GM10248 (cell line): ENCODE data around the gene NRROS.

ENCODE experiments used
- CTCF ChIA-PET: fragments of 300-600 bp; sonication (Branson Sonifier 250); formaldehyde crosslinking; extraction: SDS; loops from one replicate; lab custom pipeline; 2021; ENCODE audit warnings: antibody characterized with exemption; lab: Yijun Ruan, JAX
- POLR2A ChIA-PET: fragments of 350-650 bp; sonication (Branson Sonifier 250); formaldehyde crosslinking; extraction: SDS; loops from one replicate; lab custom pipeline; 2020; ENCODE audit warnings: antibody characterized with exemption; lab: Yijun Ruan, JAX
- DNase-seq: peaks from one replicate; pipeline ENCODE4 v3.0.0; 2012; ENCODE audit errors: extremely low spot score
- TF ChIP-seq, protein P1 (sequence below): IDR thresholded peaks from 2 replicates; pipeline ENCODE4 v1.5.1; 2012; ENCODE audit warnings: mild to moderate bottlenecking, low read depth; ENCODE audit errors: extremely low read depth, missing control alignments, control extremely low read depth

The NRROS gene

DNA sequence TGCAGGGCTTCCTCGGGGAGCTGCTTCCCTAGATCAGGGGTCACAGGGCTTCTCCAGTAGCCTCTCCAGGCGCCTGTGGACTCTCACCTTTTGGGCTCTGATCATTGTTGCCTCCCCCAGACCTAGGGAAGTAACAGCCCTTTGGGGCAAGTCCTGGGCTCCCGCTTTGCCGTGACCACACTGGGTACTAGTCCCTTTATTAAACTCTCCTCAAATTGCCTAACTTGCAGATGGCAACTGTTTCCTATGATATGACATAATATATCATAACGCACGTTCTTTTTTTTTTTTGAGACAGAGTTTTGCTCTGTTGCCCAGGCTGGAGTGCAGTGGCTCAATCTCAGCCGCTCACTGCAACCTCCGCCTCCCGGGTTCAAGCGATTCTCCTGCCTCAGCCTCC is 17.9 kb upstream of the NRROS start:
- DNase-seq: no peak
- TF ChIP-seq, protein P1, sequence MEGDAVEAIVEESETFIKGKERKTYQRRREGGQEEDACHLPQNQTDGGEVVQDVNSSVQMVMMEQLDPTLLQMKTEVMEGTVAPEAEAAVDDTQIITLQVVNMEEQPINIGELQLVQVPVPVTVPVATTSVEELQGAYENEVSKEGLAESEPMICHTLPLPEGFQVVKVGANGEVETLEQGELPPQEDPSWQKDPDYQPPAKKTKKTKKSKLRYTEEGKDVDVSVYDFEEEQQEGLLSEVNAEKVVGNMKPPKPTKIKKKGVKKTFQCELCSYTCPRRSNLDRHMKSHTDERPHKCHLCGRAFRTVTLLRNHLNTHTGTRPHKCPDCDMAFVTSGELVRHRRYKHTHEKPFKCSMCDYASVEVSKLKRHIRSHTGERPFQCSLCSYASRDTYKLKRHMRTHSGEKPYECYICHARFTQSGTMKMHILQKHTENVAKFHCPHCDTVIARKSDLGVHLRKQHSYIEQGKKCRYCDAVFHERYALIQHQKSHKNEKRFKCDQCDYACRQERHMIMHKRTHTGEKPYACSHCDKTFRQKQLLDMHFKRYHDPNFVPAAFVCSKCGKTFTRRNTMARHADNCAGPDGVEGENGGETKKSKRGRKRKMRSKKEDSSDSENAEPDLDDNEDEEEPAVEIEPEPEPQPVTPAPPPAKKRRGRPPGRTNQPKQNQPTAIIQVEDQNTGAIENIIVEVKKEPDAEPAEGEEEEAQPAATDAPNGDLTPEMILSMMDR: no peak
- ChIA-PET CTCF (interaction anchor here (0.8 to 1.8 kb wide), 5 partner anchors 10 to 93 kb away, joined by 3 to 8 read pairs (median 5); no protein-coding TSS in a partner anchor), POLR2A (no interaction called here)

DNA sequence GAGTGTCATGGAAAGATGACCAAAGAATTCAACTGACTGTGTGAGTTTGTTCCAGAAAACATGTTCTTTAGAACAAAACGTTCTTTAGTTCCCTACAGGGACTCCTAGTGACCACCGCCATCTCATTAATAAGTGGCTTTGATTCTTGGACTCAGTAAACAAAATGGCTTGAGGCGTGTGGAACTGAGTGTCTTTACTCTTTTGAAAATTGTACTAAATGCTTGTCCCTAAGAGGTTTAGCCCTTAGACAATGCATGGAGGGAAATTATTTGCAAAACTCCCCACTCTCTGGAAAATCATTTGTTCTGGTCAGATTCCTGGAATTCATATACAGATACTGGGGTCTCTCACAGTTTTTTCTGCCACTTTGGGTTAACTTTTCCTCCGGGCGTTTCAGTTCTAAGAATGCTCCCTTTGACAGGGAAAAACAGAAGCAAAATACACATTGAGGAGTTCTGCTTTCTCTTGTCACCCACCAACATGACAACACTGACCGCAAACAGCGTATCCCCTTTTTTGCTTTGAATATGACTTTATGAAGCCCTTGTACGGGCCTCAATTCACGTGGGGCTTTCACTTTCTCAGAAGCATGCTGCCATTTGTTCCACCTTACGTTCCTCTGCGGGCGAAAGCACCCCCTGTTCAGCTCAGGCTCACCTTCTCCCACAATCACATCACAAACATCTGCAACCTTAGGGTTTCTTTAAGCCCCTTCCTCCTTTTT is 15.3 kb upstream of the NRROS start:
- DNase-seq: peak; percentile 67
- TF ChIP-seq, protein P1: no peak
- CTCF ChIA-PET: interaction anchor here (0.9 to 1.8 kb wide), 2 partner anchors 15 to 317 kb away, joined by 4 to 5 read pairs; no protein-coding TSS in a partner anchor
- POLR2A ChIA-PET: interaction anchor here (0.5 kb wide), 1 partner anchor 21 kb away, joined by 3 read pairs; no protein-coding TSS in a partner anchor

DNA sequence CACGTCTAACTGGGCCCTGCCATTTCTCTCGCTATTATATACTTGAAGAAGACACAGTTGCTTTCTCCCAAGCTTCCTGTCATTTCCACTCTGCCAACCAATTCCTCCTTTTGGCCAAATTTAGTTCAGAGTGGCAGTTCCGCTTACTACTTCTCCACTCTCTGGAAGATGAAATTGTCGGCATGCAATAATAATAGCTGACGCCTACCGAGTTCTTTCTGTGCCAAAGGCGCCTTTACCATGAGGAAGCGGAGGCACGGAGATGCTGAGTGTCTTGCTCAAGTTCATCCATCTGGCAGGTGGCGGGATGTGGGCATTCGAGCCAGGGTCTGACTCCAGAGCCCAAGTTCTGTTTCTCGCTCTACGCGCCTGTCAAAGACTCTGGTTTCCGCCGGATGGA is 14.6 kb upstream of the NRROS start:
- CTCF ChIA-PET: interaction anchor here (0.9 to 1.8 kb wide), 2 partner anchors 16 to 317 kb away, joined by 4 to 5 read pairs; no protein-coding TSS in a partner anchor
- POLR2A ChIA-PET: no interaction called here
- no peak for DNase-seq
- TF ChIP-seq, protein P1: no peak

DNA sequence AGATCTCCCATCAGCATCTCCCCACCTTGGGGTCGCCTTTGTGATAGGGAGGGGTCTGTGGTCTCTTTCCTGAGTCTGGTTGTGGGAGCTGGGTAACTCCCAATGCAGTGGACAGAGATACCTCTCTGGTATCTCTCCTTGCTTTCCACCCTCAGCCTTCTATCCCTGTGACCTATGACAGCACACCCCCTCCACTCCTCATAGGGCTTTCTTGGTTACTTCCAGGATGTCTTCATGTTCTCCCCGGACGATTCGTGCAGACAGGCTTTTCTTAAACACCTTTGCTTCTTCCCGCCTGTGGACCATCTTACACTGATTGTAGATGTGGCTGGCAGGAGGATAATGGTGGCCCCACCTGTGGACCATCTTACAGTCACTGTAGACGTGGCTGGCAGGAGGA is 14.2 kb upstream of the NRROS start:
- TF ChIP-seq, protein P1: no peak
- DNase-seq: no peak
- POLR2A ChIA-PET: no interaction called here
- CTCF ChIA-PET: no interaction called here

DNA sequence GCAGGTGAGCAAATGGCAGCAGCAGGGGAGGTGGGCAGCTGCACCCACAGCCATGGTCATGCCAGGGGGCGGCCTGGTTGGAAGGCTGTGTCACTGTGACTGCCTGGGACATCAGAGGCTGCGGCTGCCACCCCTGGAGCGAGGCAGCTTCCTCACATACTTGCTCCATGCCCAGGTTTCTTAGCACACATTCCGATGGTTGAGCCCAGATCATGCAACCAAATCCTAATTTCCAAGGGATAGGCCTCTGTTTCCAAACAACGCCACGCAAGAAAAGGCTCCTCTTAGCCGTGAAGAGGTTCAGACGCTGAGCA is 11.6 kb upstream of the NRROS start:
- no peak for DNase-seq
- POLR2A ChIA-PET: no interaction called here
- CTCF ChIA-PET: no interaction called here
- TF ChIP-seq, protein P1: no peak

DNA sequence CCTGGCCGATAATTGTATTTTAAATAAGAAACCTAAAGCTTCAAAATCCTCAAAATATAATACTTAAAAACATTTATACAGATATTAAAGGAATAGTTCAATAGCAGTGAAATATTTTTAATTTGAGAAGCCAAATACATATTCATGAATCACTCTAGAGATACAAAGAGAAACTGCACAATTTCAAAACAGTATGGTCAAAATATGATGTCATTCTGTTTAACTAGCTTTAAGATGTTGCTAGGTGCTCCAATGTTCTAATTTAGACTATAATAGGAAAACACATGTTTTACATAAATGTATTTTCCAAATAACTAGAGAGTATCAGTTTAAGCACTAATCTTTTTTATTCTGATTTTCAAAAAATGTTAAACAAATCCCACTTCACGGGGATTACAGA is 10.3 kb upstream of the NRROS start:
- CTCF ChIA-PET: interaction anchor here (1.1 to 2.0 kb wide), 6 partner anchors 10 to 101 kb away, joined by 3 to 6 read pairs (median 5); partner anchors contain the start of gene NRROS
- TF ChIP-seq, protein P1: no peak
- POLR2A ChIA-PET: interaction anchor here (0.6 kb wide), 1 partner anchor 13 kb away, joined by 4 read pairs; no protein-coding TSS in a partner anchor
- DNase-seq: no peak
